GM21515 (cell line): ENCODE measurements around the gene B4GALT1.
A peak's percentile ranks its signal among the peaks of the same experiment; 100 is the strongest.

Source experiments
- ATAC-seq: cut with Tn5 transposase; IDR thresholded peaks from one replicate; pipeline ENCODE4 v1.9.1; 2021; ENCODE audit not compliant: unreplicated experiment

The B4GALT1 gene

DNA sequence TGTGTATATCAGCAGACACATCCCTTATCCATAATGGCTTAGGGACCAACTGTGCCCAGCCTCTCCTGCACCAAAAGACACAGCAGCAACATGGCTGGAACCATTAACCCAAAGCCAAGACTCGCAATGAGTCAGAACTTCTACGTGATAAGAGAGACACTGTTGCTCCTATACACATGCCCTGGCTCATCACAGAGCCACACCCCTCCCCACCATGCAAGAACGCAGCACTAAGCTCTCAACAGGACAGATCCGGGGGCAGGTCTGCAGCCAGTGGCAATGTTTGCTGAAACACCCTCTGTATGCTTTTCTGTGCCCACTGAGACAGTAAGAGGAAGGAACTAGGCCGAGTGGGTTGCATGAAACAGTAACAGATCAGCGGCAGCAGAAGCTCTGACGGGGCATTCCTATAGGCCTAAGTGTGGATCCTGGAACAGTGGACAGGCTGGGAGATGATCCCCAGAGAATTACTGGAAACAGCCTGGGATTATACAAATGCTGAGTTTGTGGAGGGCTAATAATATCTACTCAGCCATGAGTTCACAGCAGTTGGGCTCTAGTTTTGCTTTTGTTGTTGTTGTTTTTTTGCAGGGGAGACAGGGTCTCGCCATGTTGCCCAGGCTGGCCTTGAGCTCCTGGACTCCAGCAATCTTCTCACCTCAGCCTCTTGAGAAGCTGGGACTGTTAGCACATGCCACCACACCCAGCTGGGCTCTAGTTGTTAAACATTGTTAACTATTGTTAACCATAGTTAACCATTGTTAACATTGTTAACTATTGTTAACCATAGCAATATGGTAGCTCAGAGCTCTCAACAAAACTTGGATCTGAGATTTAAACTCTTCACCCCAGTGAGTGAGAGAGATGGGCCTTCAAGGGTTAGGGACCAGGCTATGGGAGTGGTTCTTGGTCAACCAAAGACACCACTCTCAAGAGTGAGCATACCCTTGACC is 41.0 kb downstream of the B4GALT1 start:
- peak; percentile 37 for ATAC-seq

DNA sequence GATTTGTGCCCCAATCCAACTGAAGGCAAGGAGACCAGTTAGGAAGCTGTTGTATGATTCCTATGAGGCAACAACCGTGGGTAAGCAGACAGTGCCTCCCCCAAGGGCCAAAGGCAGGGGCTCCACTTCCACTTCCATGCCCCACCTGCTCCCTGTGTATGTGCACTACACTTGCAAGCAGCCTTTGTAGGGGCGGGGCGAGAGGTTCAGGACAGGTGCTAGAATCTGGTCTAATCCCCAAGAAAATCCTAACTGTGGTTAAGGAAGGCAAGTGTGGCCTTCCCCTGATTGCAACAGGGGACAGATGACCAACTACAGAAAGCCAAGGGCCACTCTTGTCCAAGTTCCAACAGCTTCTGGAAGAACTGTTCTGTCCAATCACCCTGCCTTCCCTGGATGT is 41.7 kb downstream of the B4GALT1 start:
- ATAC-seq: no peak

DNA sequence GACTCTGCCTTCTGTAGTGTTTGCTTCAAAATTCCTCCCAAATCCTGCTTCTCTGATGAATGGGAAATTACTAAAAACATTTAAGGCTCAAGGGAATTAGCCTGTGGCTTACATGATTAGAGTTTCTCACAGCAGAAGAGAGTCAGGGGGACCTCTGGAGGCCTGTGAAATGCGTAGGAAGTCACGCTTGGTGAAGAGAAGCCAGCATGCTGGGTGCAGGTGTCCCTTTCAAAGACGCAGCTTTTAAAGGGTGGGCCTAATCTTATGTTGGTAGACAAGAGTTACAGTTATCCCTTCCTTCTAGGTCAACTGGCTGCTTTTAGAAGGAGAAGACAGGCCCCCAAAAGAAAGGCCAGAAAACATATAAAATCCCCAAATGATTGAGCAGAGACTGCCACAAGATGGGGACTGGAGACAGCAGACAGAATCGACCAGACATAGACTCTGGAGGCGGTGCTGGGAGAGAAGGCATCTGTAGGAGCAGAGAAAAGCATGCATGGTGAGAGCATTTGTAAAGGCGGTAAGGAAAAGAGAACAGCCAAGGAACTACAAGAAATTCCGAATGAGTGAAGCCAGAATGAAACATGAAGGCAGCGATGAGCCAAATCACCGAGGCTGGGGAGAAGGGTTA is 42.3 kb downstream of the B4GALT1 start:
- ATAC-seq: no peak

DNA sequence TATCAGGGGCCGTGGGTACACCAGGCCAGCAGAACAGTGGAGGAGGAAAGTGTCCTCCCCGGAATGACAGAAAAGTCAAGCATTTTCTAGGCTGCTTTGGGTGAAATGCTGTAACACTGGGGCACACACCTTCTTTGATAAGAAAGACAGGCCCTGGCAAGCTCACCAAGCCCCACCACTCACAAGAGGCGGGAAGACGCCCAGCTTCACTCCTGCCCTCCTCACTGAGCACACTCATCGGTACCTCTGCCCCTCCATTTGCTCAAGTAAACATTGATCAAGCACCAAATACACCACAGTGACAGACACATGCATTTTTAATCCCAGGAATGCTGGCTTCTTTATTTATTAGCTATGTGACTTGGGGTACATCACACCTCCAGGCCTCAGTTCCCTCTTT is 43.1 kb downstream of the B4GALT1 start:
- no peak for ATAC-seq

DNA sequence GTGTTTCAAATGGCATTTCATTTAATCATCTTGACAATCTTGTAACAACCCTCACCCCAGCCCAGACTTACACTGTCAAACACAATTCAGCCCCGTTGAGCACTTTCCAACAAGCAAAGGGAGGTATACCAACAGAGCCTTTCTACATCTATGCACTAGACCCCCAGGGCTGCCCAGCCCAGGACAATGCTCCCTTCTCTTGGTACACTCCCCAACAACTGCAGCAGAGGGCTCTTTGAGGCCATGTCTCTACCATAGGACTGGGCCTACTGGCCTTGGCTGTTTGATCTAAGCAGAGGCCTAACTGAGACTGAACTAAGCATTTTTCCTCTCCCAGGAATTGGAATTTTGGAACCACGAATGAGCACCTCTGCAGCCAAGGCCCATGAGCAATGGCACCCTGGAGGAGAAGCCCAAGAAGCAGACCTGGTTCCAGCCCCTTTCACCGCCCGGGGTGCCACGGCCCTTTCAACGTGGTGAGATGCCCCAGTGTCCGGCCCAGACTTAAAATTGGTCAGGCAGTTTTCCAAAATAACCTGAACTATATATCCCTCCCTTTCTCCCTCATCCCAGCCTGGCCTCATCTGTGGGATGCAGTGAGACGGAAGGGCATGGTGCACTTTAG is 43.6 kb downstream of the B4GALT1 start:
- no peak for ATAC-seq

DNA sequence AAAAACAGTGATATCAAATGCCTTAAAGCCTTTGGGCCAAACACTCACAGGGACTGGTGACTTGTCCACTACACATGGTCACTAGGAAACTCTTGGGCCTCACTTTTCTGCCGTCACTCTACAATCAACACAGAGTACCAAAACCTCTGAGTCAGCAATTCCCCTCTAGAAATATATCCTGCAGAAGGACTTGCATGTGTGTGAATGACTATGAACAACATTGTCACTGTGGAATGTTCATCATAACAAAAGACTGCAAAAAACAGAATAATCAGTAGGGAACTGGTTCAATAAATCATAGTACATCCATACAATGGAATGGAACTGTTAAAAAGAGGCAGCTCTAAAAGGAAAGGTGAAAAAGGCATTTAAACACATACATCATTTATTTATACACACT is 46.5 kb downstream of the B4GALT1 start:
- no peak for ATAC-seq

DNA sequence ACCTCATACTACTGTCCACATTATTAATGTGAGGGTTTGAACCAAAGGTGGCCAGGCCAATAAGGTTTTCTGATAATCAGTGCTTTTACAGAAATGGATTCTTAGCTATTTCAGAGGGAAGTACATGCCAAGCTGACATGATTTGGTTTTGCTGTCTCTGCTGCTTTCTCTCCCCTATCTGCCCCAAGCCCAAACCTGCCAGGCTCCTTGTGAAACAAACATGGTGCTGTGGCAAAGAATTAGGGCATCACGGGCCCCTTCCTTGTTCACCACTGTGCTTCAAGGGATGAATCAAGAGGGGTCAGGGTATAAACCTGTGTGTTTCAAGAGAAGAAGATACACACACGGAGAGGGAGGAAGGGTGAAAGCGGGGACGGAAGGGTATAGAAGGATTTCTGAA is 49.3 kb downstream of the B4GALT1 start:
- ATAC-seq: no peak

DNA sequence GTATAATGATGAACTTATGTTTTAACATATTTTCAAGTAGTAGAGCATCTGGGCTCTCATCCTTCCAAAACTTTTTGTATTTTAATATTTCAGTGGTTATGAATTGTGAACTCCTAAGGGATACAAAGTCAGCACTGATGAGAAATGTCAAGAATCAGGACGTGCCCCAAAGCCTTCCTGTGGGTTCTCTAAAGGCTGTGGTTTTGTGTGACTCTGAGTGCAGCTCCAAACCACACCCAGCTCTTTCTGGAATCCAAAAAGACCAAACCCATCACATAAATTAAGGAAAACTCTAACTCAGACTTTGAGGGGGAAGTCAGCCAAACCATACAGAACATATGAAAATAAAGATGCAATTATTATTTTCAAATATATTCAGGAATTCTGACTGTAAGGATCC is 49.8 kb downstream of the B4GALT1 start:
- no peak for ATAC-seq

DNA sequence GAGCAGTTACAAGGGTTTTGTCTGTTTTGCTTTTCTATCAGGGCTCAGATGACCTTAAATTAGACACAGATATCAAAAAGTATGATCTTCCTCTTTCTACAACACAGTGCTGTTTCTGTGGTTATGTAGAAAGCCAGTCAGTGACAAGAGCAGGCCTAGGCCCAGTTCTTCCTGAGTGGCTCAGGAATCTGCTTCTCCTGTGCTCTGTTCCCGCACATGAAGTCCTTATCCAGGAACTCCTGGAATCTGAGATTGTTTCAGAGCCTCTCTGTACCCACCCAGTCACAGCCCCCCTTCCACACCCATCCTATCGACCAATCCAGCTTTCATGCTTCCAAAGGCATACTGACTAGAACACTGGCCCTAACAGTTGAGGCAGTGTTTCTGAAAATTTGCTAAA is 50.3 kb downstream of the B4GALT1 start:
- ATAC-seq: peak; percentile 58

DNA sequence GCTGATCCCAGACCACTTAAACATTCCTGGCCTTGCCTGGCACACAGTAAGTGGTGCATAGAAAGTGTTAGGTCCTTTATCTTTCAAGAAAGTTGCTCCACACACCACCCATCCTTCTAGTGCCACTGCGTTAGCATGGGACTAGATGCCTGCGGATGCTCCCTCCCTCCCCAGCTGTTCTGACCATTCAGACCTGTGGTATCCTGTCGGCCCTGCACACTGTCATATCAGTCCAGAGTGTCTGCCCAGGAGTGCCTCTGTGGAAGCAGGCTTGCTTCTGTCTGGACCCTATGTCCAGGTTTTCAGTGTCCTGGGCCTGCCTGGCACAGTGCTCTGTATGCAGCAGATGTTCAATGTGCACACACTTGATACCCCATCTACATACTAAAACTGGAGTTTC is 52.4 kb downstream of the B4GALT1 start:
- no peak for ATAC-seq

DNA sequence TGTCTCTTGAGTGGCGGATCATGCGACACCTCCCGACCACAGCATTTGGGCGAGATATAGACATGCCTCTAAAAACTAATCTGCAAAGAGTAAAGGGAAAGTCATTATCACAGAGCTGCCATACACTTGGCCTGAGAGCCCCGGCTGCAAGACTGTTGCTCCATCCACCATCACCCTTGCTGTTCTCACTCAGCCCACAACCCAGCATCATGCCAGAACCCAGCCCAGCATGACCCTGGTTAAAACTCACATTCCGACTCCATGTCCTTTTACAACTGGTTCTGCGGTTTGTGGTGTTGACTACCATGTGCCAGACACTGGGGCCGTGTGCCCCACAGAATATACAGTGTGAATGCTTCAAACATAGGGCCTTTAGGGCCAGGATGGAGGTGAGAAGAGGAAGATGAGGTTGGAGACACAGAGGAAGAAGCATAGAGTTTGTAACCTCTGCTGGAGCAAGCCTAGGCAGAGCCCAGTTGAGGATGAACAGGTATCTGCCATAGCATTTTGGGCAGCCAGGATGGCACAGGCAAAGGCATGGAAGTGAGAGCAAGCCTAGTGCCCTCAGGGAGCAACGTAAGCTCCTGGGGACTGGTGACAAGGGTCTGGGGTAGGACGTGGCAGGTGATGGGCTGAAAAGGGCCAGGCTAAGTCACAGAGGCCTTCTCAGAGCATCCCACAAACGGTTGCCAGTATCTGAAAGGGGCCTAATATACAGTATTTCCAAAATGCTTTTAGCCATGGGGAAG is 53.2 kb downstream of the B4GALT1 start:
- ATAC-seq: no peak

DNA sequence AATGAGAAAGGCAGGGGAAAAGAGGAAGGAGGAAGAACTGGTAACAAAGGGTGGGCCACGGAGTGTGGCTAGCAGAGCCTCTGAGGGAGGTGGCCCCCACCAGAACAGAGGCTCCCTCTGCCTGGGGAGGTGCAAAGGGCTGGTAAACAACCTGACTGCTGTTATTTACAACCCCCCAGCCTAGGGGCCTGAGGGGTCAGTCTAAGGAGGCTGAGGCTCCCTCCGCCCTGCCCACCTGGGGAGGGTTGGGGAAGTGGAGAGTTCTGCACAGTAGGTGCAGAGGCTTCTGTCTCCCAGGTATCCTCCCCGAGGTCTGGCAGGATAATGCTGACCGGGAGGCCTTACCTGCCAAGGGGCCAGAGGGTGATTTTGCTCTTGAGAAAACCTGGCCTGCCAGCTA is 55.0 kb downstream of the B4GALT1 start:
- ATAC-seq: no peak

DNA sequence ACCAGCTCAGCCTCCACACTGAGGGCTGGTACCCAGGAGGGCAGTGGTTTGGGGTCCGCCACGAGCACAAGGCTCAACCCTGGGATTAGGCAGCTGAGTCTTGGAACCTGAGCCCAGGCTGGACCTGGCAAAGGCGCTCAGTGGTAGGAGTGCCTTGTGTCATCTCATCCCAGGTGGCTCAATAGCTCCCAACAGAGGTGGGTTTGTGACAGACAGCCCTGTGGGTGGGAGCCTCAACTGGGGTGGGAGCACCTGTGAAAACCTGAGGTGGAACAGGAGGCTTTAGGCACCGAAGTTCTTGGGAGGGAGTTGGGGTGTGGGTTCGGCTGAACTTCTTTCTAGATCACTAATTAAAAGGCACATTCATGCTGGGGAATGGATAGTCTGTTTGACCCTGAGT is 55.5 kb downstream of the B4GALT1 start:
- no peak for ATAC-seq

DNA sequence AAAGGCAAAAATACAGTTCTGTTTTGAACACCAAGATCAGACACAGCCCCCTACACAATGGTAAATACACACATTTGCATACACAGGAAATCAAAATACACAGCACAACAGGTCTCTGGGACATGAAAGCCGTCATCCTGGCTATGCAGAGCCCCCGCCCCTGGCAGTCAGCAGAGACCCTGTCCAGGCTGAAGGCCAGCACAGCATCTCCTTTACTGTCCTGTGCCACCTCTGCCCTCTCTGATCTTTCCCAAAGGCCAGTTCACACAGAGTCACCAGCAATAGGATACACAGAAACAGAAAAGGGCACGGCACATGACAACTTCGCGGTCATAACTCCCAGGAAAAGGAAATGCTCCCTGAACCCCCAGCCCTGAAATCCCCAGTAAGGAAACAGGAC is 56.5 kb downstream of the B4GALT1 start:
- no peak for ATAC-seq

DNA sequence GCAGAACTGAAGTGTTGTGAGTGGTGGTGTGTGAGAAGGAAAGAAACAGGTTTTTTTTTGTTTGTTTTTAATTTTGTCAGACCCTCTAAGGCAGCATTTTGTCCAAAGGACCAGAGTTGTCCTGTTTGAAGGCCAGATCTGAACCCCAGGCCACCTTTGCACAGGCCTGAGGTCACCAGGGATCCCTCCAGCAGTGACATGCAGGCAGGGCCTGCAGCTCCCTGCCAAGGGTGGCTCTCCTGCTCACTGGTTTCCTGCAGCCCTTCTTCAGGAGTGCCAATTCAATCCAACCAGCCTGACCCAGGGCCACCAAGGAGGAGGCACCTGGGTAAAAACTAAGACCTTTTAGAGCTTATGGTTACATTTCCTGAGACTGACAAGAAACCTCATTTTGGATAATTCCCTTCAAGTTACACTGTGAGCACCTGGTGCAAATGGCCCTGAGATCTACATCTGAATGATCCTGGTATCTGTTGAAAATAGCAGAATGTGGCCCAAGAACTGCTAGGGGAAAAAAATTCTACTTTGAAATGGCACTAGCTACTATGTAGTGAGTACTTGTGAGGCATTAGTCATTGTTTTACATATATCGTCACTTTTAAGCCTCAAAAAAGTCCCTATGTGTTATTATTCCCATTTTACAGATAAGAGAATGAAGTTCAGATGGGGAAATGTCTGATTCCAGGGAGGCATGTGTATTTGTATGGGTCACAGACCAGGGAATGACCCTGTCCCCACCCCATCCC is 57.1 kb downstream of the B4GALT1 start:
- ATAC-seq: no peak

DNA sequence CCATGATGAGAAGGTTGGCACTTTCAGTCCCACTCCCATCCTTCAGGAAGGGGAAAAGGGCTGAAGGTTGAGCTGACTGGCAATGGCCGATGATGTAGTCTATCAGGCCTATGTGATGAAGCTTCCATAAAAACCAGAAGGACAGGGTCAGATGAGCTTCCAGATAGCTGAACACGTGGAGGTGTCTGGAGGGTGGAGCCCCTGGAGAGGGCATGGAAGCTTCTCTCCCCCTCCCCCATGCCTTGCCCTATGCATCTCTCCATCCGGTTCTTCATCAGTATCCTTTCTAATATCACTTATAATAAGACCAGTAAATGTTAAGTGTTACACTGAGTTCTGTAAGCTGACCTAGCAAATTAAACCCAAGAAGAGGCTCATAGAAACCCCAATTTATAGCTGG is 58.0 kb downstream of the B4GALT1 start:
- no peak for ATAC-seq

DNA sequence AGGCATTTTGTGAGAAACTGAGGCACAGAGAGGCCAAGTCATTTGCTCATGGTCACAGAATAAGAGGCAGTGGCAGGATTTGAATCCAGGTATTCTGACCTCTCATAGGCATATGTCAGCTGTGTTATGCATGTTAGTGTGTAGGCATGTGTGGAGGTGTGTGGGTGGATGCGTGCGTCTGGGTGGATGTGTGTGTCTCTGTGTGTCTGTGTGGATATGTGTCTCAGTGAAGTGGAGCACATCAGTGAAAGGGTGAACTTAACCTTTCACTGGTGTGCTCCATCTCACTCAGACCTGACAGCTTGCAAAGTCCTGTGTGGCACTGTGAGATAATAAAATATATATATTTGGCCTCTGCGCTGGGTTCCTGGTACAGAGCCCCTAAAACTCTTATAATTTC is 58.7 kb downstream of the B4GALT1 start:
- ATAC-seq: no peak

DNA sequence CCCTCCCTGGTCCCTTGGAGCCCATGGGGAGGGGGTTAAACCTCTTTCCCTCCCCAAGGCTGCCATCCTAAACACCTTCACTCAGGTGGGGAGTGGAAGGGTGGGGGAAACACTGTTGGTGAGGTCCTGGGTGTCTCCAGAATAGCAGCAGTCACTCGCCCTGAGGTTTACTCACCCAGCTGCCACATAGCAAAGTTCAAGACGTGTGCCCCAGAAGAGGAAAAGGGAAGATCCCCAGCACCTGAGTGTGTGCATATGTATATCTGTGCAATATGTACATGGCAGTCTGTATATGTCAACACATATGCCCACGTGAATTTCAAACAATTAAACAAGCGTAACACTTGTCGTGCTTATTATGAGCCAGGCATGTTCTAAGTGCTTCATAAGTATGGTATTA is 59.4 kb downstream of the B4GALT1 start:
- no peak for ATAC-seq

DNA sequence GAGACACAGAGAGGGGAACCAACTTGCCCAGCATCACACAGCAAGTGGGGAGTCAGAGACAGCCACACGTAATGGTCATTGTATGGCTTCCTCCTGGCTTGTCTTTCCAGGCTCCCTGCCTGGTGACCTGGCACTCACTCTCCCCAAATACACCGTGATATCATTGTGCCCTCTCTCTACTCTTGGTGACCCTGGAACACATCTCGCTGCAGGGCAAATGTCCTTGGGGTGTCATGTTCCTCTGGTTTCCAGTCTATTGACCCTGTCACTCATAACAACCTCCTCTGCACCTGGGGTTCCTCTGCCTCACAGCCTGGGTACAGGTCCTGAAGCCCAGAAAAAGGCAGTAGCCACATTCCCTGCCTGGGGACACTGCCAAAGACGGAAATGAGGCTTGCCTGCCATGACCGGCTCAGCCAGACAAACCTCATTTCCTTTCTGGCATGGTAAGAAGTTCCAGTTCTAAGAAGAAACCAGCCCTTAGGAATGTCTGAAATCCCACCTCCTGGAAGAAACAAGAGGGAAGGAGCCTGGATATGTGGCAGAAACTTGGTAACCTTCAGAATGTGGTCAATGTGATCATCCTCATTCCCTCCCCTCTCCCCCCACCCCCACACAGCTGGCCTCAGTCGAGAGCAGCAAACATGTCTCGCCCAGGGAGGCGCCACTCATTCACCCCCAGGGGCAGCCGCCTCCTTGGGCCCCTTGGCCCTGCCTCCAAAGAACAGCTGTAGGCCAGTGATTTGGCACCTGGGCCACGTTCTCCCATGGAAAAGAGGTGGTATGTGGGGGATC is 60.1 kb downstream of the B4GALT1 start:
- no peak for ATAC-seq

DNA sequence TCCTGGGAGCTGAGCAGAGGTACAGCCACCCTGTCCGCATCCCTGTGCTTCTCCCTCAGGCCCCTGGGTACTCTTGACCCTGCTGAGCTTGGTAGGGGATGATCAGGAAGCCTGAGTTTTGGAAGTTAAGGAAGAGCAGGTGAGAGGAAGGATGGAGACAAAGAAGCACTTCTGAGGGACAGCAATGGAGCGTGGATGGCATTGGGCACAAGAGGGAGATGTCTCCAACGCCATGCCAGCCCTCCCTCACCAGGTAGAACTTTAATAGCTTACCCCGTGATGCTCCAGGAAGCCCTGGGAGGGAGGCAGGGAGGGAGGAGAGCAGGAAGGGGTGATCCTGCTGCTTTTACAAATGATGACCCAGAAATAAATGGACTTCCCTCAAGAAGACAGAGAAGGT is 60.8 kb downstream of the B4GALT1 start:
- no peak for ATAC-seq
